Measurements from ENCODE around the gene FGF13.

DNA sequence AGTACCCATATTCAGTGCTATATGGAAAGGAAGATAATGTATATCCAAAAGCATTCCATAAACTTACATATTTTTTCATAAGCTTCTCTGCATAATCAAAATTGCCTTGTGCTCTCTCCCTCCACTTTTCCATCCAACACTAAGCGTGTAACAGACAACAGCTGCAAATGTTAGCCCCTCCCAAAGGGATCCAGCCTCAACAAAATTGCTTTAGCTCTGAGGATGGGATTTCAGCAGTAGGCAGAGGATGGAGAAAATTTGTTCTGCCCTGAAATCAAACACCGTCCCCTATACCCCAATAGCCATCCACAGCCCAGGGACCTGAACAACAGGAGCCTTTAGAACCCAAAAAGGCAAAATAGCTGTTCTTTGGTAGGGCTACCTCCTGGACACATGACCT is 28.8 kb upstream of the FGF13 start:
- TF ChIP-seq, protein P1, sequence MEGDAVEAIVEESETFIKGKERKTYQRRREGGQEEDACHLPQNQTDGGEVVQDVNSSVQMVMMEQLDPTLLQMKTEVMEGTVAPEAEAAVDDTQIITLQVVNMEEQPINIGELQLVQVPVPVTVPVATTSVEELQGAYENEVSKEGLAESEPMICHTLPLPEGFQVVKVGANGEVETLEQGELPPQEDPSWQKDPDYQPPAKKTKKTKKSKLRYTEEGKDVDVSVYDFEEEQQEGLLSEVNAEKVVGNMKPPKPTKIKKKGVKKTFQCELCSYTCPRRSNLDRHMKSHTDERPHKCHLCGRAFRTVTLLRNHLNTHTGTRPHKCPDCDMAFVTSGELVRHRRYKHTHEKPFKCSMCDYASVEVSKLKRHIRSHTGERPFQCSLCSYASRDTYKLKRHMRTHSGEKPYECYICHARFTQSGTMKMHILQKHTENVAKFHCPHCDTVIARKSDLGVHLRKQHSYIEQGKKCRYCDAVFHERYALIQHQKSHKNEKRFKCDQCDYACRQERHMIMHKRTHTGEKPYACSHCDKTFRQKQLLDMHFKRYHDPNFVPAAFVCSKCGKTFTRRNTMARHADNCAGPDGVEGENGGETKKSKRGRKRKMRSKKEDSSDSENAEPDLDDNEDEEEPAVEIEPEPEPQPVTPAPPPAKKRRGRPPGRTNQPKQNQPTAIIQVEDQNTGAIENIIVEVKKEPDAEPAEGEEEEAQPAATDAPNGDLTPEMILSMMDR (IDR thresholded peaks at IDR 0.05), result no peak
- TF ChIP-seq POLR2AphosphoS5 (IDR thresholded peaks at IDR 0.05; ENCODE audit: low read depth, low read length) (no peak), TCF7L2 (IDR thresholded peaks at IDR 0.05; ENCODE audit: low read depth, low read length) (no peak), SIN3A (IDR thresholded peaks at IDR 0.05; ENCODE audit: borderline replicate concordance, insufficient read depth, low read depth, low read length) (no peak)
- TF ChIP-seq, protein P2, sequence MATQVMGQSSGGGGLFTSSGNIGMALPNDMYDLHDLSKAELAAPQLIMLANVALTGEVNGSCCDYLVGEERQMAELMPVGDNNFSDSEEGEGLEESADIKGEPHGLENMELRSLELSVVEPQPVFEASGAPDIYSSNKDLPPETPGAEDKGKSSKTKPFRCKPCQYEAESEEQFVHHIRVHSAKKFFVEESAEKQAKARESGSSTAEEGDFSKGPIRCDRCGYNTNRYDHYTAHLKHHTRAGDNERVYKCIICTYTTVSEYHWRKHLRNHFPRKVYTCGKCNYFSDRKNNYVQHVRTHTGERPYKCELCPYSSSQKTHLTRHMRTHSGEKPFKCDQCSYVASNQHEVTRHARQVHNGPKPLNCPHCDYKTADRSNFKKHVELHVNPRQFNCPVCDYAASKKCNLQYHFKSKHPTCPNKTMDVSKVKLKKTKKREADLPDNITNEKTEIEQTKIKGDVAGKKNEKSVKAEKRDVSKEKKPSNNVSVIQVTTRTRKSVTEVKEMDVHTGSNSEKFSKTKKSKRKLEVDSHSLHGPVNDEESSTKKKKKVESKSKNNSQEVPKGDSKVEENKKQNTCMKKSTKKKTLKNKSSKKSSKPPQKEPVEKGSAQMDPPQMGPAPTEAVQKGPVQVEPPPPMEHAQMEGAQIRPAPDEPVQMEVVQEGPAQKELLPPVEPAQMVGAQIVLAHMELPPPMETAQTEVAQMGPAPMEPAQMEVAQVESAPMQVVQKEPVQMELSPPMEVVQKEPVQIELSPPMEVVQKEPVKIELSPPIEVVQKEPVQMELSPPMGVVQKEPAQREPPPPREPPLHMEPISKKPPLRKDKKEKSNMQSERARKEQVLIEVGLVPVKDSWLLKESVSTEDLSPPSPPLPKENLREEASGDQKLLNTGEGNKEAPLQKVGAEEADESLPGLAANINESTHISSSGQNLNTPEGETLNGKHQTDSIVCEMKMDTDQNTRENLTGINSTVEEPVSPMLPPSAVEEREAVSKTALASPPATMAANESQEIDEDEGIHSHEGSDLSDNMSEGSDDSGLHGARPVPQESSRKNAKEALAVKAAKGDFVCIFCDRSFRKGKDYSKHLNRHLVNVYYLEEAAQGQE (IDR thresholded peaks at IDR 0.05; ENCODE audit: insufficient read depth in 1 of 2, low read depth in 2 of 2, low read length in 1 of 2), result no peak
